Measurements from ENCODE around the gene THOC7. TPM values are rescaled to one million over a fixed set of nuclear protein-coding genes. Genes with fewer than 3 reads are reported as not detected.

Gene THOC7
- total and polyA plus RNA-seq, 12 donors = 34.8 to 144 (median 65.7) TPM

DNA sequence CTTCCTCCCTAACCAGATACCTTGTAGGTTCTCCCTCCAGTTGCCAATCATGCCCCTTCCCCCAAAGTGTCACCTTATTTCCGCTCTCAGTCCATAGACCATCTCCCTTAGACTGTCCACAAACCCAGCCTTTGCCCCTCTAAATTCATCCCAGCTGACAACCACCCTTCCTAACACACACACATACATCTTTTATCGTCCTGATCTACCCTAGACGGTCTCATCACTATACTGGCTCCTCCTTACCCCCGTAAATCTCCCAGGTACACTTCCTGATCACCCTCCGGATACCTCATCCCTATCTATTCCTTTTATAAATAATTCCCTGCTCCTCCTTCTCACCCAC, 828 bp downstream of the THOC7 start:
- H3K4me3 ChIP-seq = peak overlapping the region in 3 of 4 donors; percentile 79 to 99 (median 99)
- H3K4me1 ChIP-seq (replicated peaks in 1 of 2) = peaks cover 7 to 15% of the 10 kb centered on the region in 2 donors
- peak overlapping the region in 2 of 5 donors; percentile 88 to 91 for H3K27ac ChIP-seq
- 19 to 25% (median 24%) methylated on average over 5 of the region's 5 CpGs for WGBS, 4 donors
- intact Hi-C loops (cut with DNase I) = no loop called here
- DNase-seq = no peak
- no peaks in the 10 kb centered on the region for H3K27me3 ChIP-seq
- no peaks in the 10 kb centered on the region for H3K9me3 ChIP-seq (replicated peaks in 1 of 3)
- TF ChIP-seq, protein P1, sequence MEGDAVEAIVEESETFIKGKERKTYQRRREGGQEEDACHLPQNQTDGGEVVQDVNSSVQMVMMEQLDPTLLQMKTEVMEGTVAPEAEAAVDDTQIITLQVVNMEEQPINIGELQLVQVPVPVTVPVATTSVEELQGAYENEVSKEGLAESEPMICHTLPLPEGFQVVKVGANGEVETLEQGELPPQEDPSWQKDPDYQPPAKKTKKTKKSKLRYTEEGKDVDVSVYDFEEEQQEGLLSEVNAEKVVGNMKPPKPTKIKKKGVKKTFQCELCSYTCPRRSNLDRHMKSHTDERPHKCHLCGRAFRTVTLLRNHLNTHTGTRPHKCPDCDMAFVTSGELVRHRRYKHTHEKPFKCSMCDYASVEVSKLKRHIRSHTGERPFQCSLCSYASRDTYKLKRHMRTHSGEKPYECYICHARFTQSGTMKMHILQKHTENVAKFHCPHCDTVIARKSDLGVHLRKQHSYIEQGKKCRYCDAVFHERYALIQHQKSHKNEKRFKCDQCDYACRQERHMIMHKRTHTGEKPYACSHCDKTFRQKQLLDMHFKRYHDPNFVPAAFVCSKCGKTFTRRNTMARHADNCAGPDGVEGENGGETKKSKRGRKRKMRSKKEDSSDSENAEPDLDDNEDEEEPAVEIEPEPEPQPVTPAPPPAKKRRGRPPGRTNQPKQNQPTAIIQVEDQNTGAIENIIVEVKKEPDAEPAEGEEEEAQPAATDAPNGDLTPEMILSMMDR (IDR thresholded peaks at IDR 0.05) = no peak
- no peak for TF ChIP-seq POLR2A (IDR thresholded peaks at IDR 0.05)
- no peaks in the 10 kb centered on the region for H3K36me3 ChIP-seq (replicated peaks in 1 of 2)

DNA sequence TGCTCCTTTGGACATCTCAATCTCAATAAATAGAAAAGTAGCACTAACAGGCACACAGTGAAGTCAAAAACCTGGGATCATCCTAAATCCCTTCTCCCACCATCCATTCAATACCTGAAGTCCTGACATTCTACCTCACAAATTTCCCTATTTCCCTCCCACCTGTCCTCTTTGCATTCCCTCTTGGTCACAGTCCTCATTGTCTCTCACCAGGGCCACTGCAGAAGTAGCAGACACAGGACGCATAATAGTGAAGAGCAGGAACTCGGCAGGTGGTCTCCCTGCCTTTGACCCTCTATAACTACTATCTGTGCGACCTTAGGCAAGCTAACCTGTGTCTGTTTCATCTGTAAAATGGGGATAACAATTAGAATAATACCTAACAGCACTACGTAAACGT, 2.3 kb downstream of the THOC7 start:
- intact Hi-C loops (cut with DNase I) = no loop called here
- WGBS, 4 donors = 86 to 92% (median 92%) methylated on average over 5 of the region's 5 CpGs

DNA sequence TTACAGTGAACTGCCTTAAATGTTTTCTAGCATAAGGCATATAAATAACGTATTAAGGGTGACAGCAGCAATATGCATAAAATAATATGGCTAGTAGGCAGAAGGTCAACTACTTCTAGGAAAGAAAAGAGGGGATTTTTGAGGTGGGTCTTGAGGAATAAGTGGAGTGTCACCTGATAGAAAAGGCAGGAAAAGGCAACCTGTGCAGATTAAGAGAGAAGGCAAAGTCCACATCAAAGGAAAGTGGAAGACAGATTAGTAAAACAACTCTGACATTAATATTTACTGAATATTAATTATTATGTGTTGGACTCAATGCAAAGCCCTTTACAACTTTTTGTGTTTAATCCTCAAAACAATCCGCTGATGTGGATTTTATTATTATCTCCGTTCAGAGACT, 2.8 kb downstream of the THOC7 start:
- Histone ChIP-seq H3K9me3 (replicated peaks in 1 of 3) (no peaks in the 10 kb centered on the region), H3K4me1 (replicated peaks in 1 of 2) (peaks cover 7 to 16% of the 10 kb centered on the region in 2 donors), H3K27me3 (no peaks in the 10 kb centered on the region), H3K36me3 (replicated peaks in 1 of 2) (no peaks in the 10 kb centered on the region), H3K4me3 (no peak overlapping the region), H3K27ac (no peak overlapping the region)
- WGBS, 4 donors = 90 to 97% (median 93%) methylated on average over 3 of the region's 3 CpGs
- TF ChIP-seq, protein P1 (IDR thresholded peaks at IDR 0.05) = no peak
- no peak for TF ChIP-seq POLR2A (IDR thresholded peaks at IDR 0.05)
- DNase-seq = no peak
- intact Hi-C loops (cut with DNase I) = no loop called here

More for the DNA sequence above, 2.3 kb downstream of the THOC7 start:
- H3K27ac ChIP-seq = no peak overlapping the region
- H3K9me3 ChIP-seq (replicated peaks in 1 of 3) = no peaks in the 10 kb centered on the region
- no peaks in the 10 kb centered on the region for H3K36me3 ChIP-seq (replicated peaks in 1 of 2)
- no peaks in the 10 kb centered on the region for H3K27me3 ChIP-seq
- H3K4me3 ChIP-seq = no peak overlapping the region
- TF ChIP-seq POLR2A (IDR thresholded peaks at IDR 0.05) = no peak
- TF ChIP-seq, protein P1 (IDR thresholded peaks at IDR 0.05) = no peak
- DNase-seq = no peak
- H3K4me1 ChIP-seq (replicated peaks in 1 of 2) = peaks cover 7 to 15% of the 10 kb centered on the region in 2 donors

DNA sequence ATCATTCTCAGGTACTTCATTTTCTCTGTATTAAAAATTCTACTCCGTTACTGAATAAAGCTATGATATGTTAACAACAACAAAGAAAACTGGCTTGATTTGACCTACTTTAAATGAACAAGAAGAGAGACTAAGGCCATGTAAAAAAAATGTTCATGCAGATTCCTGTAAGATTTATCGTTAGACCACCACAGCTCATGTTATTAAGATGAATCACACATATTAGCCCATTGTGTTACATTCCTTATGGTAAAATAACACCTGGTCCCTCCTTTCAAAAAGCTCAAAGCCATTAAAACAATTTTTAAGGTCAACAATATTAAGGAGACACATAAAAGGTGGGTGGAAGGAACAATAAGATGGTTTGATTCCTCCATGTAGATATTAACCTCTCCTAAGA, 6.3 kb downstream of the THOC7 start:
- intact Hi-C loops (cut with DNase I) = no loop called here
- H3K27me3 ChIP-seq = no peaks in the 10 kb centered on the region
- H3K36me3 ChIP-seq (replicated peaks in 1 of 2) = no peaks in the 10 kb centered on the region
- no peaks in the 10 kb centered on the region for H3K9me3 ChIP-seq (replicated peaks in 1 of 3)
- H3K27ac ChIP-seq = no peak overlapping the region
- no peak for DNase-seq
- TF ChIP-seq, protein P1 (IDR thresholded peaks at IDR 0.05) = no peak
- TF ChIP-seq POLR2A (IDR thresholded peaks at IDR 0.05) = no peak
- H3K4me3 ChIP-seq = no peak overlapping the region
- 77 to 85% (median 83%) methylated on average over 2 of the region's 2 CpGs for WGBS, 4 donors
- H3K4me1 ChIP-seq (replicated peaks in 1 of 2) = peaks cover 0 to 12% of the 10 kb centered on the region in 2 donors

Measured in adrenal gland (tissue), 12 donors.